ENCODE data around the gene PSME2. TPM values are rescaled to one million over a fixed set of nuclear protein-coding genes. Genes with fewer than 3 reads are reported as not detected.

Gene PSME2
- total and polyA plus RNA-seq, 2 experiments from 2014 or later: 38.3 to 164 TPM

GRCh38 chr14:24146978-24147760, 759 bp upstream of the PSME2 start, which contains the start of gene RNF31:
RNF31 (plus strand) TSS chr14:24147498; CDS start chr14:24147699, 201 bp downstream.
- in situ Hi-C loops (cut with MboI): no loop called here
- Histone ChIP-seq H3K4me1 (ENCODE audit: insufficient read depth) (peaks cover 32% of the 10 kb centered on the region), H3K9me3 (ENCODE audit: low read depth) (no peaks in the 10 kb centered on the region), H3F3A (ENCODE audit: insufficient read depth) (peaks cover 37% of the 10 kb centered on the region), H3K4me2 (ENCODE audit: unreplicated experiment) (peak within 1 kb of the TSS; percentile 85), H3K27me3 (replicated peaks; ENCODE audit: insufficient read depth) (no peaks in the 10 kb centered on the region), H3K36me3 (ENCODE audit: low read depth) (peaks cover 8% of the 10 kb centered on the region; the same call in 1 of the 2 replicates), H3K9ac (peak within 1 kb of the TSS; percentile 80), H3K4me3 (peak within 1 kb of the TSS; percentile 84), H3K79me2 (ENCODE audit: insufficient read depth) (peaks cover 55% of the 10 kb centered on the region), H4K20me1 (ENCODE audit: insufficient read depth) (no peaks in the 10 kb centered on the region), H3K27ac (peak within 1 kb of the TSS; percentile 79), H3K9me2 (ENCODE audit: insufficient read depth) (no peaks in the 10 kb centered on the region), H2AFZ (peak within 1 kb of the TSS; percentile 66)
- DNase-seq: peak; percentile 99
- no peak for TF ChIP-seq EZH2phosphoT487 (IDR thresholded peaks at IDR 0.05; ENCODE audit: insufficient read depth, low read depth)
- no peak for TF ChIP-seq EZH2 (IDR thresholded peaks at IDR 0.05; ENCODE audit: insufficient read depth, poor library complexity, severe bottlenecking)
- 0 to 2% methylated on average over 34 to 39 of the region's 57 CpGs for WGBS, 2 experiments (ENCODE audit: low coverage in 1 of 2, low lambda C conversion rate in 2 of 2, missing lambda C conversion rate in 2 of 2)

GRCh38 chr14:24145690-24146452, 539 bp downstream of the PSME2 start:
- no peaks in the 10 kb centered on the region for H3K27me3 ChIP-seq (replicated peaks; ENCODE audit: insufficient read depth)
- H3K79me2 ChIP-seq (ENCODE audit: insufficient read depth): peaks cover 55% of the 10 kb centered on the region
- no peak for TF ChIP-seq EZH2phosphoT487 (IDR thresholded peaks at IDR 0.05; ENCODE audit: insufficient read depth, low read depth)
- no peak for TF ChIP-seq EZH2 (IDR thresholded peaks at IDR 0.05; ENCODE audit: insufficient read depth, poor library complexity, severe bottlenecking)
- H3K9ac ChIP-seq: peak overlapping the region; percentile 80
- peak overlapping the region; percentile 66 for H2AFZ ChIP-seq
- peak overlapping the region; percentile 84 for H3K4me3 ChIP-seq
- WGBS, 2 experiments (ENCODE audit: low coverage in 1 of 2, low lambda C conversion rate in 2 of 2, missing lambda C conversion rate in 2 of 2): 15 to 17% methylated on average over 9 of the region's 9 CpGs
- no peaks in the 10 kb centered on the region for H3K9me3 ChIP-seq (ENCODE audit: low read depth)
- peaks cover 8% of the 10 kb centered on the region; the same call in 1 of the 2 replicates for H3K36me3 ChIP-seq (ENCODE audit: low read depth)
- H3K4me1 ChIP-seq (ENCODE audit: insufficient read depth): peaks cover 37% of the 10 kb centered on the region
- peak overlapping the region; percentile 83 for H3K4me2 ChIP-seq (ENCODE audit: unreplicated experiment)
- peaks cover 41% of the 10 kb centered on the region for H3F3A ChIP-seq (ENCODE audit: insufficient read depth)
- peak overlapping the region; percentile 79 for H3K27ac ChIP-seq
- in situ Hi-C loops (cut with MboI): no loop called here
- H4K20me1 ChIP-seq (ENCODE audit: insufficient read depth): no peaks in the 10 kb centered on the region
- peak; percentile 80 for DNase-seq
- H3K9me2 ChIP-seq (ENCODE audit: insufficient read depth): no peaks in the 10 kb centered on the region

GRCh38 chr14:24145219-24145618, 1.2 kb downstream of the PSME2 start:
- peak overlapping the region; percentile 79; the same call in 1 of the 2 replicates for H3K27ac ChIP-seq
- no peaks in the 10 kb centered on the region for H3K9me2 ChIP-seq (ENCODE audit: insufficient read depth)
- peaks cover 8% of the 10 kb centered on the region; the same call in 1 of the 2 replicates for H3K36me3 ChIP-seq (ENCODE audit: low read depth)
- no peaks in the 10 kb centered on the region for H4K20me1 ChIP-seq (ENCODE audit: insufficient read depth)
- in situ Hi-C loops (cut with MboI): no loop called here
- DNase-seq: no peak
- peaks cover 37% of the 10 kb centered on the region for H3K4me1 ChIP-seq (ENCODE audit: insufficient read depth)
- no peaks in the 10 kb centered on the region for H3K9me3 ChIP-seq (ENCODE audit: low read depth)
- H3F3A ChIP-seq (ENCODE audit: insufficient read depth): peaks cover 41% of the 10 kb centered on the region
- H3K4me3 ChIP-seq: peak overlapping the region; percentile 84
- 81 to 88% methylated on average over 2 of the region's 2 CpGs for WGBS, 2 experiments (ENCODE audit: low coverage in 1 of 2, low lambda C conversion rate in 2 of 2, missing lambda C conversion rate in 2 of 2)
- H2AFZ ChIP-seq: no peak overlapping the region
- peaks cover 55% of the 10 kb centered on the region for H3K79me2 ChIP-seq (ENCODE audit: insufficient read depth)
- H3K4me2 ChIP-seq (ENCODE audit: unreplicated experiment): peak overlapping the region; percentile 83
- H3K27me3 ChIP-seq (replicated peaks; ENCODE audit: insufficient read depth): no peaks in the 10 kb centered on the region
- H3K9ac ChIP-seq: peak overlapping the region; percentile 80
- TF ChIP-seq EZH2 (IDR thresholded peaks at IDR 0.05; ENCODE audit: insufficient read depth, poor library complexity, severe bottlenecking) (no peak), EZH2phosphoT487 (IDR thresholded peaks at IDR 0.05; ENCODE audit: insufficient read depth, low read depth) (no peak)

- Histone ChIP-seq H3K4me2 (ENCODE audit: unreplicated experiment) (no peak overlapping the region), H3K9me2 (ENCODE audit: insufficient read depth) (no peaks in the 10 kb centered on the region), H3F3A (ENCODE audit: insufficient read depth) (peaks cover 41% of the 10 kb centered on the region), H3K4me1 (ENCODE audit: insufficient read depth) (peaks cover 44% of the 10 kb centered on the region), H3K79me2 (ENCODE audit: insufficient read depth) (peaks cover 55% of the 10 kb centered on the region), H2AFZ (no peak overlapping the region), H3K9me3 (ENCODE audit: low read depth) (no peaks in the 10 kb centered on the region), H3K9ac (no peak overlapping the region), H3K27ac (no peak overlapping the region), H3K27me3 (replicated peaks; ENCODE audit: insufficient read depth) (no peaks in the 10 kb centered on the region), H4K20me1 (ENCODE audit: insufficient read depth) (no peaks in the 10 kb centered on the region), H3K4me3 (no peak overlapping the region), H3K36me3 (ENCODE audit: low read depth) (peaks cover 4% of the 10 kb centered on the region; the same call in 1 of the 2 replicates)
- in situ Hi-C loops (cut with MboI): no loop called here
- TF ChIP-seq EZH2 (IDR thresholded peaks at IDR 0.05; ENCODE audit: insufficient read depth, poor library complexity, severe bottlenecking) (no peak), EZH2phosphoT487 (IDR thresholded peaks at IDR 0.05; ENCODE audit: insufficient read depth, low read depth) (no peak)
- DNase-seq: no peak
- WGBS, 2 experiments (ENCODE audit: low coverage in 1 of 2, low lambda C conversion rate in 2 of 2, missing lambda C conversion rate in 2 of 2): 96 to 100% methylated on average over 1 of the region's 1 CpG
Observed at GRCh38 chr14:24144451-24144850, 2.0 kb downstream of the PSME2 start.

Data from GM23248 (cell line).